ENCODE results near the gene INPP5A.

INPP5A gene

GRCh38 chr10:132690821-132691610 is 153.4 kb downstream of the INPP5A start:
- DNase-seq (ENCODE audit: low read depth) = no peak
- no peak for TF ChIP-seq CTCF (IDR thresholded peaks at IDR 0.05; ENCODE audit: low read length, missing control alignments)

GRCh38 chr10:132691711-132692153 is 154.1 kb downstream of the INPP5A start:
- H3K4me3 ChIP-seq (replicated peaks; ENCODE audit: low read depth, low read length) = no peak overlapping the region
- DNase-seq (ENCODE audit: low read depth) = no peak
- TF ChIP-seq CTCF (IDR thresholded peaks at IDR 0.05; ENCODE audit: low read length, missing control alignments) = no peak

More at GRCh38 chr10:132690821-132691610, 153.4 kb downstream of the INPP5A start:
- H3K4me3 ChIP-seq (replicated peaks; ENCODE audit: low read depth, low read length) = no peak overlapping the region

GRCh38 chr10:132692311-132692710 is 154.7 kb downstream of the INPP5A start:
- no peak overlapping the region for H3K4me3 ChIP-seq (replicated peaks; ENCODE audit: low read depth, low read length)
- DNase-seq (ENCODE audit: low read depth) = peak; percentile 10
- TF ChIP-seq CTCF (IDR thresholded peaks at IDR 0.05; ENCODE audit: low read length, missing control alignments) = no peak

- H3K4me3 ChIP-seq (replicated peaks; ENCODE audit: low read depth, low read length) = no peak overlapping the region
- no peak for DNase-seq (ENCODE audit: low read depth)
- no peak for TF ChIP-seq CTCF (IDR thresholded peaks at IDR 0.05; ENCODE audit: low read length, missing control alignments)
These were observed 156.1 kb downstream of the INPP5A start for GRCh38 chr10:132693676-132694075.

GRCh38 chr10:132696204-132696603 is 158.6 kb downstream of the INPP5A start:
- DNase-seq (ENCODE audit: low read depth) = no peak
- no peak for TF ChIP-seq CTCF (IDR thresholded peaks at IDR 0.05; ENCODE audit: low read length, missing control alignments)
- no peak overlapping the region for H3K4me3 ChIP-seq (replicated peaks; ENCODE audit: low read depth, low read length)

- H3K4me3 ChIP-seq (replicated peaks; ENCODE audit: low read depth, low read length) = no peak overlapping the region
- DNase-seq (ENCODE audit: low read depth) = no peak
- no peak for TF ChIP-seq CTCF (IDR thresholded peaks at IDR 0.05; ENCODE audit: low read length, missing control alignments)
These were observed 159.4 kb downstream of the INPP5A start for GRCh38 chr10:132696728-132697577.
